Prostate gland (tissue), 2 donors: ENCODE results near the gene MPV17L2.

Experiments used
- CTCF ChIP-seq, 4 experiments: fragments of 200-600 bp in 2 of 4; fragments of 450-650 bp in 2 of 4; sonication (generic) in 2 of 4; IDR thresholded peaks; 1 replicate in 3 of 4; 2 replicates in 1 of 4; pipeline ENCODE4 v1.5.1; 2016 to 2019; ENCODE audit warnings: antibody characterized with exemption in 4 of 4, mild to moderate bottlenecking in 2 of 4, moderate library complexity in 2 of 4
- POLR2A ChIP-seq: fragments of 450-650 bp; IDR thresholded peaks from one replicate; pipeline ENCODE4 v1.6.1; 2016; ENCODE audit warnings: antibody characterized with exemption, mild to moderate bottlenecking
- POLR2AphosphoS5 ChIP-seq: sonication (generic); formaldehyde crosslinking; IDR thresholded peaks from one replicate; pipeline ENCODE4 v1.6.1; 2017; ENCODE audit warnings: antibody characterized with exemption

DNA sequence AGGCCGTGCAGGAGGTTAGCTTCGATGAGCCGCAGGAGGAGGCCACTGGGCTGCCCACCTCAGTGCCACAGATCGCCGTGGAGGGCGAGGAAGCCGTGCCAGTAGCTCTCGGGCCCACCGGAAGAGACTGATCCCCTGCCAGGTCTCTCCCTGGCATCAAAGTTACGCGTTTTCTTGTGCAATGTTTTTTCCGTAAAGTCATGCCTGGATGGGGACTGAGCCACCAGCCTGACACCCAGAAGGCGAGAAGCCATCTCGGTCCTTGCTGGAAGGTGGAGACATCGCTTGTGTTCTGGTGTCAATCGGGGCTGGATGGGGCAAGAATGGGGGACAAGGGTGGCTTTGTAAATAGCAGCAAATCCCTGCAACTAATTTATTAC is 43.4 kb upstream of the MPV17L2 start:
- TF ChIP-seq POLR2AphosphoS5 (no peak), CTCF (IDR thresholded peaks at IDR 0.05) (no peak), POLR2A (no peak)
